IMR-90 (cell line): ENCODE data around the gene RAG1. TPM values are rescaled to one million over a fixed set of nuclear protein-coding genes. Genes with fewer than 3 reads are reported as not detected.

ENCODE experiments used
- ATAC-seq: fragments of 200-7000 bp; cut with Tn5 transposase; 2 replicates; pipeline ENCODE4 v1.9.1; 2020; ENCODE audit warnings: low read depth, mild to moderate bottlenecking, moderate library complexity
- BruUV-seq: library from RNA; stranded (reverse); fragments of 400-500 nt; replicated peaks from 2 replicates; lab custom pipeline; 2021; lab: Mats Ljungman, UMichigan
- CTCF ChIA-PET: fragments of 300-600 bp; formaldehyde crosslinking; extraction: SDS; loops from one replicate; lab custom pipeline; 2021; ENCODE audit warnings: antibody characterized with exemption; lab: Yijun Ruan, JAX
- POLR2A ChIA-PET: fragments of 300-600 bp; sonication (Branson Sonifier 250); formaldehyde crosslinking; loops from one replicate; lab custom pipeline; 2022; ENCODE audit warnings: antibody characterized with exemption; ENCODE audit not compliant: unreplicated experiment; lab: Charles Lee
- DNase-seq: peaks from one replicate; pipeline ENCODE4 v3.0.0; 2013
- H2AFZ ChIP-seq: replicated peaks from 2 replicates; pipeline ENCODE3; 2013; ENCODE audit warnings: low read length, mild to moderate bottlenecking; ENCODE audit not compliant: poor library complexity
- H2AK5ac ChIP-seq: 2 replicates; pipeline ENCODE4 v1.6.1; 2013; ENCODE audit warnings: low read depth, low read length, inconsistent platforms
- H2AK9ac ChIP-seq: replicated peaks from 2 replicates; pipeline ENCODE3; 2013; ENCODE audit warnings: mild to moderate bottlenecking, low read depth, low read length, moderate library complexity; ENCODE audit not compliant: poor library complexity
- H2BK120ac ChIP-seq: 2 replicates; pipeline ENCODE4 v1.6.1; 2013; ENCODE audit warnings: low read depth, low read length, inconsistent platforms
- H2BK15ac ChIP-seq: 3 replicates; pipeline ENCODE4 v1.6.1; 2013; ENCODE audit warnings: low read depth, low read length, inconsistent platforms
- H2BK20ac ChIP-seq: 2 replicates; pipeline ENCODE4 v1.6.1; 2013; ENCODE audit warnings: low read depth, mild to moderate bottlenecking, inconsistent platforms, low read length, moderate library complexity
- H2BK5ac ChIP-seq: 2 replicates; pipeline ENCODE4 v1.6.1; 2013; ENCODE audit warnings: mild to moderate bottlenecking, low read depth, low read length, inconsistent platforms; ENCODE audit not compliant: poor library complexity, severe bottlenecking
- H3K14ac ChIP-seq: replicated peaks from 2 replicates; pipeline ENCODE4 v1.6.1; 2013; ENCODE audit warnings: low read depth, low read length, inconsistent platforms
- H3K18ac ChIP-seq: 2 replicates; pipeline ENCODE4 v1.6.1; 2013; ENCODE audit warnings: low read depth, low read length, control low read depth
- H3K23ac ChIP-seq: 2 replicates; pipeline ENCODE4 v1.6.1; 2013; ENCODE audit warnings: low read depth, low read length, inconsistent platforms
- H3K27ac ChIP-seq: 2 replicates; pipeline ENCODE4 v1.5.1; 2013; ENCODE audit warnings: mild to moderate bottlenecking, control low read depth, low read length; ENCODE audit not compliant: insufficient read depth
- H3K27me3 ChIP-seq: 2 replicates; pipeline ENCODE4 v1.6.1; 2013; ENCODE audit warnings: low read length; ENCODE audit not compliant: control insufficient read depth, insufficient read depth
- H3K36me3 ChIP-seq: 2 replicates; pipeline ENCODE4 v1.6.1; 2013; ENCODE audit warnings: low read length, mixed read lengths; ENCODE audit not compliant: control insufficient read depth, insufficient read depth
- H3K4ac ChIP-seq: 2 replicates; pipeline ENCODE4 v1.6.1; 2013; ENCODE audit warnings: low read depth, low read length, inconsistent platforms
- H3K4me1 ChIP-seq: 2 replicates; pipeline ENCODE4 v1.6.1; 2013; ENCODE audit warnings: low read length, mixed read lengths; ENCODE audit not compliant: control insufficient read depth, insufficient read depth
- H3K4me2 ChIP-seq: 2 replicates; pipeline ENCODE4 v1.6.1; 2013; ENCODE audit warnings: low read depth, mild to moderate bottlenecking, control low read depth, low read length, moderate library complexity
- H3K4me3 ChIP-seq: 2 replicates; pipeline ENCODE4 v1.5.1; 2013; ENCODE audit warnings: low read depth, mild to moderate bottlenecking, control low read depth, low read length, moderate library complexity; ENCODE audit not compliant: insufficient read depth
- H3K56ac ChIP-seq: 2 replicates; pipeline ENCODE4 v1.6.1; 2013; ENCODE audit warnings: low read length, inconsistent platforms; ENCODE audit not compliant: insufficient read depth; ENCODE audit errors: extremely low read depth
- H3K79me1 ChIP-seq, 2 experiments: 2 replicates each; pipeline ENCODE4 v1.6.1; 2013; ENCODE audit warnings: low read length in 2 of 2, inconsistent platforms in 1 of 2, low read depth in 1 of 2
- H3K9ac ChIP-seq: 2 replicates; pipeline ENCODE4 v1.6.1; 2013; ENCODE audit warnings: low read depth, low read length, control low read depth
- H3K9me1 ChIP-seq: 2 replicates; pipeline ENCODE4 v1.6.1; 2013; ENCODE audit warnings: low read length, inconsistent platforms; ENCODE audit not compliant: insufficient read depth
- H3K9me3 ChIP-seq: 2 replicates; pipeline ENCODE4 v1.6.1; 2013; ENCODE audit warnings: low read length; ENCODE audit not compliant: control insufficient read depth, insufficient read depth
- H4K20me1 ChIP-seq: 2 replicates; pipeline ENCODE4 v1.6.1; 2013; ENCODE audit warnings: low read length, inconsistent platforms; ENCODE audit not compliant: insufficient read depth
- H4K5ac ChIP-seq: 2 replicates; pipeline ENCODE4 v1.6.1; 2013; ENCODE audit warnings: mild to moderate bottlenecking, low read depth, low read length, control low read depth
- H4K8ac ChIP-seq, 2 experiments: 2 replicates each; pipeline ENCODE4 v1.6.1; 2013; ENCODE audit warnings: low read depth in 2 of 2, low read length in 2 of 2, control low read depth in 1 of 2, inconsistent platforms in 1 of 2
- H4K91ac ChIP-seq: 2 replicates; pipeline ENCODE4 v1.6.1; 2013; ENCODE audit warnings: low read depth, low read length, inconsistent platforms; ENCODE audit not compliant: insufficient read depth
- NFE2L2 ChIP-seq: fragments of 150-350 bp; IDR thresholded peaks from 2 replicates; pipeline ENCODE4 v1.6.1; 2016; ENCODE audit warnings: low read depth, mild to moderate bottlenecking, low read length
- dilution Hi-C: fragments of 300-500 bp; cut with HindIII; formaldehyde crosslinking; loops from one replicate; pipeline ENCODE4 v1.14.3; 2018; ENCODE audit warnings: low sequenced_read_pairs; ENCODE audit not compliant: unreplicated experiment
- in situ Hi-C: fragments of 300-500 bp; cut with MboI; formaldehyde crosslinking; loops from 3 replicates; pipeline ENCODE4 v1.14.3; 2019; ENCODE audit warnings: low sequenced_read_pairs, inconsistent platforms, mixed read lengths
- intact Hi-C: fragments of 100-400 bp; cut with micrococcal nuclease; formaldehyde crosslinking; loops from 2 replicates; pipeline ENCODE4 v1.10.0; 2022
- polyA plus RNA-seq, 3 experiments: library from polyadenylated mRNA; depleted of rRNA; stranded (reverse); fragments of >200 nt; gene quantifications; 2 replicates each; pipeline ENCODE4 v1.2.3, GENCODE V29; 2012; ENCODE audit warnings: low replicate concordance in 1 of 3
- total RNA-seq: library from RNA; depleted of rRNA; stranded (reverse); fragments of >200 nt; gene quantifications from 2 replicates; pipeline ENCODE4 v1.2.3, GENCODE V29; 2012
- TF ChIP-seq, protein P1 (sequence below): fragments of 150-350 bp; IDR thresholded peaks from 2 replicates; pipeline ENCODE4 v1.6.1; 2017; ENCODE audit warnings: mild to moderate bottlenecking, antibody characterized with exemption, low read length, low read depth

RAG1 gene
- total and polyA plus RNA-seq, 2 of the 4 experiments (the other 2 are of a cell fraction): 0.14 to 0.72 TPM

DNA sequence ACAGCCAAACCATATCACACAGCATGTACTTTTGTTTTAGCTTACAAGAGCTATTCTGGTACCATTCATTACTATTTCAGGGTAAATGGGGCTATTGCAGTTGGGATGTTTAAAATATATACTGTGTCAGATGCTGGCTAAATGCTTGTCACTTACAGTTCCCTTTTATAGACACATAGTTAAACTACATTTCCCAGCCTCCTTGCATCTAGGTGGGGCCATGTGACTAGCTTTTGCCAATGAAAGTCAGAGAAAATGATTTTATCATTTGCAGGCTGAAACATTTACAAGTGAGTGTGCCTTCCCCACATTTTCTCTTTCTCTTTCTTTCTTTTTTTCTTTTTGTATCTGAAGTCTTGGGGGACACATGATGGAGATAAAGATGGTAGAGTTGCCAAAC is 18.7 kb downstream of the RAG1 start:
- H3K4me2 ChIP-seq: no peak overlapping the region
- CTCF ChIA-PET: no interaction called here

More for the DNA sequence above, 18.7 kb downstream of the RAG1 start:
- no peak overlapping the region for H4K91ac ChIP-seq
- no peak overlapping the region for H2BK120ac ChIP-seq
- H4K20me1 ChIP-seq: no peaks in the 10 kb centered on the region
- H3K4me3 ChIP-seq: no peak overlapping the region
- POLR2A ChIA-PET: no interaction called here
- H3K18ac ChIP-seq: no peak overlapping the region
- no peak overlapping the region for H2AFZ ChIP-seq
- no peaks in the 10 kb centered on the region for H3K9me1 ChIP-seq
- no peak overlapping the region for H3K9ac ChIP-seq
- intact Hi-C loops (loop anchor here (5.0 kb wide), 1 partner anchor 36 kb away; no protein-coding TSS in a partner anchor), dilution Hi-C loops (no loop called here), in situ Hi-C loops (no loop called here)
- H2AK5ac ChIP-seq: no peak overlapping the region
- H3K36me3 ChIP-seq: no peaks in the 10 kb centered on the region
- H4K8ac ChIP-seq: no peak overlapping the region
- no peak overlapping the region for H3K27ac ChIP-seq
- no peak overlapping the region for H2BK20ac ChIP-seq
- H3K56ac ChIP-seq: no peak overlapping the region
- no TSS peak for BruUV-seq
- DNase-seq: no peak
- H2BK5ac ChIP-seq: no peak overlapping the region
- no peak overlapping the region for H2AK9ac ChIP-seq
- 0 out of 2 replicates have a peak, but pooled peaks cover under 1% of the 10 kb centered on the region for H3K9me3 ChIP-seq
- no peaks in the 10 kb centered on the region; the same call in 1 of the 2 replicates for H3K27me3 ChIP-seq
- no peak for ATAC-seq
- H3K4ac ChIP-seq: no peak overlapping the region
- no peak overlapping the region for H3K14ac ChIP-seq
- no peak overlapping the region for H2BK15ac ChIP-seq
- H4K5ac ChIP-seq: no peak overlapping the region
- no peaks in the 10 kb centered on the region for H3K79me1 ChIP-seq
- H3K4me1 ChIP-seq: no peaks in the 10 kb centered on the region
- H3K23ac ChIP-seq: no peak overlapping the region
- no peak for TF ChIP-seq NFE2L2
- TF ChIP-seq, protein P1, sequence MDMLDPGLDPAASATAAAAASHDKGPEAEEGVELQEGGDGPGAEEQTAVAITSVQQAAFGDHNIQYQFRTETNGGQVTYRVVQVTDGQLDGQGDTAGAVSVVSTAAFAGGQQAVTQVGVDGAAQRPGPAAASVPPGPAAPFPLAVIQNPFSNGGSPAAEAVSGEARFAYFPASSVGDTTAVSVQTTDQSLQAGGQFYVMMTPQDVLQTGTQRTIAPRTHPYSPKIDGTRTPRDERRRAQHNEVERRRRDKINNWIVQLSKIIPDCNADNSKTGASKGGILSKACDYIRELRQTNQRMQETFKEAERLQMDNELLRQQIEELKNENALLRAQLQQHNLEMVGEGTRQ: peak; percentile 60; the same call in 1 of the 2 replicates
